Measurements from ENCODE around the gene TWF1. TPM values are rescaled to one million over a fixed set of nuclear protein-coding genes. Genes with fewer than 3 reads are reported as not detected.

TWF1 gene
- total and polyA plus RNA-seq, 9 of the 15 experiments (the other 6 are each of a cell fraction or from before 2014, with no cell fraction given) = 10.3 to 29.4 (median 23.4) TPM

DNA sequence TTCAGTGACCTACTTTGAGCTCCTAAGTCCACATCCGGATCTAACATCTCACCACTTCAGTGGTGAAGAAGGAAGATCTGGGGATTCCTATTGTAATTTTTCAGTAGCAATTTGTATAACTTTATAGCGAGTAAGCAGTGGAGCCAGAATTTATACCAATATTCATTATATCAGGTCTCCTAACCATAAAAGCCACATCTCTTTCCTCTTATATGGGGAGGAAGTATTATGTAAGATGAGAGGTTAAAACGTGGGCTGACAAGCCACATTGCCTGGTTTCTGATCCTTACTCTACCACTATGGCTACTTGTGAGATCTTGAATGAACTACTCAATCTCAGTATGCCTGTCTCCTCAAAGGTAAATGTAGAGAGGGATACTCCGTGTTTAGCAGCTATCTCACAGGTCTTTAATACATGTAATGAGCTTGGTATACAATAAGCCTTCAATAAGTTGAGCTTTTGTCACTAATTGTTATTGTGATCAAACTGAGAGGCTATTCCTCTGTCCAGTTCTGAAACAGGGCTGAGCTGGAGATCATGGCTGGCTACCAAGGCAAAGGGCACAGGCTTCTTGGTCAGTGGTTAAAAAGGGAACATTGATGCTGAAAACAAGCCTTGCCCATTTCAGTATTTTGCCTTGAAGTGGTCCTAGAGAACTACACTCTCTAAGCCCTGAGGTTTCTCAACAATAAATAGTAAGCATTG is 26.5 kb upstream of the TWF1 start:
- TF ChIP-seq E4F1 (CRISPR knock-in tag; IDR thresholded peaks at IDR 0.05; ENCODE audit: borderline replicate concordance) = no peak
- TF ChIP-seq, protein P1, sequence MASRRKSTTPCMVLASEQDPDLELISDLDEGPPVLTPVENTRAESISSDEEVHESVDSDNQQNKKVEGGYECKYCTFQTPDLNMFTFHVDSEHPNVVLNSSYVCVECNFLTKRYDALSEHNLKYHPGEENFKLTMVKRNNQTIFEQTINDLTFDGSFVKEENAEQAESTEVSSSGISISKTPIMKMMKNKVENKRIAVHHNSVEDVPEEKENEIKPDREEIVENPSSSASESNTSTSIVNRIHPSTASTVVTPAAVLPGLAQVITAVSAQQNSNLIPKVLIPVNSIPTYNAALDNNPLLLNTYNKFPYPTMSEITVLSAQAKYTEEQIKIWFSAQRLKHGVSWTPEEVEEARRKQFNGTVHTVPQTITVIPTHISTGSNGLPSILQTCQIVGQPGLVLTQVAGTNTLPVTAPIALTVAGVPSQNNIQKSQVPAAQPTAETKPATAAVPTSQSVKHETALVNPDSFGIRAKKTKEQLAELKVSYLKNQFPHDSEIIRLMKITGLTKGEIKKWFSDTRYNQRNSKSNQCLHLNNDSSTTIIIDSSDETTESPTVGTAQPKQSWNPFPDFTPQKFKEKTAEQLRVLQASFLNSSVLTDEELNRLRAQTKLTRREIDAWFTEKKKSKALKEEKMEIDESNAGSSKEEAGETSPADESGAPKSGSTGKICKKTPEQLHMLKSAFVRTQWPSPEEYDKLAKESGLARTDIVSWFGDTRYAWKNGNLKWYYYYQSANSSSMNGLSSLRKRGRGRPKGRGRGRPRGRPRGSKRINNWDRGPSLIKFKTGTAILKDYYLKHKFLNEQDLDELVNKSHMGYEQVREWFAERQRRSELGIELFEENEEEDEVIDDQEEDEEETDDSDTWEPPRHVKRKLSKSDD (conservative IDR thresholded peaks at IDR 0.05; ENCODE audit: low read length) = no peak
- TF ChIP-seq ZNF133 (CRISPR knock-in tag; IDR thresholded peaks at IDR 0.05) = no peak
- TF ChIP-seq EHMT2 (IDR thresholded peaks at IDR 0.05) = 0 out of 2 replicates have a peak, but pooled peaks have one; percentile 18
- TF ChIP-seq POLR2B (IDR thresholded peaks at IDR 0.05; ENCODE audit: low read depth, partially characterized antibody) = no peak
- TF ChIP-seq ELF1 (tag; IDR thresholded peaks at IDR 0.05) = no peak
- TF ChIP-seq NFXL1 (CRISPR knock-in tag; IDR thresholded peaks at IDR 0.05) = no peak
- TF ChIP-seq, protein P2, sequence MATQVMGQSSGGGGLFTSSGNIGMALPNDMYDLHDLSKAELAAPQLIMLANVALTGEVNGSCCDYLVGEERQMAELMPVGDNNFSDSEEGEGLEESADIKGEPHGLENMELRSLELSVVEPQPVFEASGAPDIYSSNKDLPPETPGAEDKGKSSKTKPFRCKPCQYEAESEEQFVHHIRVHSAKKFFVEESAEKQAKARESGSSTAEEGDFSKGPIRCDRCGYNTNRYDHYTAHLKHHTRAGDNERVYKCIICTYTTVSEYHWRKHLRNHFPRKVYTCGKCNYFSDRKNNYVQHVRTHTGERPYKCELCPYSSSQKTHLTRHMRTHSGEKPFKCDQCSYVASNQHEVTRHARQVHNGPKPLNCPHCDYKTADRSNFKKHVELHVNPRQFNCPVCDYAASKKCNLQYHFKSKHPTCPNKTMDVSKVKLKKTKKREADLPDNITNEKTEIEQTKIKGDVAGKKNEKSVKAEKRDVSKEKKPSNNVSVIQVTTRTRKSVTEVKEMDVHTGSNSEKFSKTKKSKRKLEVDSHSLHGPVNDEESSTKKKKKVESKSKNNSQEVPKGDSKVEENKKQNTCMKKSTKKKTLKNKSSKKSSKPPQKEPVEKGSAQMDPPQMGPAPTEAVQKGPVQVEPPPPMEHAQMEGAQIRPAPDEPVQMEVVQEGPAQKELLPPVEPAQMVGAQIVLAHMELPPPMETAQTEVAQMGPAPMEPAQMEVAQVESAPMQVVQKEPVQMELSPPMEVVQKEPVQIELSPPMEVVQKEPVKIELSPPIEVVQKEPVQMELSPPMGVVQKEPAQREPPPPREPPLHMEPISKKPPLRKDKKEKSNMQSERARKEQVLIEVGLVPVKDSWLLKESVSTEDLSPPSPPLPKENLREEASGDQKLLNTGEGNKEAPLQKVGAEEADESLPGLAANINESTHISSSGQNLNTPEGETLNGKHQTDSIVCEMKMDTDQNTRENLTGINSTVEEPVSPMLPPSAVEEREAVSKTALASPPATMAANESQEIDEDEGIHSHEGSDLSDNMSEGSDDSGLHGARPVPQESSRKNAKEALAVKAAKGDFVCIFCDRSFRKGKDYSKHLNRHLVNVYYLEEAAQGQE (IDR thresholded peaks at IDR 0.05; ENCODE audit: borderline replicate concordance) = peak; percentile 55
- TF ChIP-seq, protein P2 (CRISPR knock-in tag; IDR thresholded peaks at IDR 0.05; ENCODE audit: low read depth) = no peak
- Histone ChIP-seq H3K4me3 (no peak overlapping the region), H3K9me3 (replicated peaks; ENCODE audit: control insufficient read depth, insufficient read depth, low read depth, low read length) (no peaks in the 10 kb centered on the region), H4K20me1 (replicated peaks; ENCODE audit: control insufficient read depth, insufficient read depth, low read length) (no peaks in the 10 kb centered on the region), H3K36me3 (ENCODE audit: control insufficient read depth, insufficient read depth, low read length) (no peaks in the 10 kb centered on the region), H2AFZ (ENCODE audit: low read depth, low read length) (no peak overlapping the region), H3K4me1 (replicated peaks in 1 of 2; ENCODE audit: control insufficient read depth in 2 of 2, insufficient read depth in 2 of 2, low read length in 2 of 2) (peaks cover 0 to 14% of the 10 kb centered on the region in 2 experiments; a peak in 3 of 5 replicates), H3K27ac (ENCODE audit: extremely low read depth, low read depth, low read length) (no peak overlapping the region), H3K27me3 (ENCODE audit: control insufficient read depth in 2 of 2, insufficient read depth in 2 of 2, low read length in 2 of 2) (peaks cover 0 to 3% of the 10 kb centered on the region in 2 experiments; a peak in 4 of 5 replicates), H3K9me1 (ENCODE audit: control insufficient read depth, insufficient read depth, low read length) (no peaks in the 10 kb centered on the region), H3K4me2 (ENCODE audit: insufficient read depth, low read length) (no peak overlapping the region), H3K79me2 (ENCODE audit: control insufficient read depth, insufficient read depth, low read length) (no peaks in the 10 kb centered on the region), H3K9ac (ENCODE audit: insufficient read depth in 1 of 2, low read depth in 2 of 2, low read length in 2 of 2) (no peak overlapping the region)
- ATAC-seq (no peak), DNase-seq (ENCODE audit: extremely low read depth in 1 of 4, low spot score in 3 of 4) (no peak), FAIRE-seq (peak; percentile 19)
- no TSS peak for BruUV-seq (replicated peaks)
- intact Hi-C loops (cut with micrococcal nuclease) (no loop called here), in situ Hi-C loops (cut with MboI) (no loop called here)
- 8% methylated on average over 4 of the region's 4 CpGs for WGBS (ENCODE audit: insufficient coverage, low coverage, missing lambda C conversion rate)
- ChIA-PET POLR2A (interaction anchor here (0.6 to 1.4 kb wide), 4 partner anchors 8 to 1528 kb away, joined by 3 to 6 read pairs (median 4); no protein-coding TSS in a partner anchor), CTCF (ENCODE audit: low intra/inter-chr PET ratio) (no interaction called here)
